NT2/D1 (cell line): ENCODE measurements around the gene PEX16.
"Not testable (repeated sequence)": the region's sequence is repeated elsewhere in the genome, so short reads cannot be mapped to it uniquely, and the experiment has no call there.

Experiments used
- DNase-seq: peaks from one replicate; pipeline ENCODE4 v3.0.0-alpha.2; 2011; ENCODE audit warnings: low read depth, low spot score
- H3K27me3 ChIP-seq: 2 replicates; pipeline ENCODE4 v1.6.0; 2011; ENCODE audit warnings: mild to moderate bottlenecking; ENCODE audit not compliant: insufficient read length, insufficient read depth
- H3K36me3 ChIP-seq: 2 replicates; pipeline ENCODE4 v1.6.1; 2011; ENCODE audit warnings: mild to moderate bottlenecking, low read length, mixed read lengths; ENCODE audit not compliant: insufficient read depth, insufficient read length
- H3K4me1 ChIP-seq: 2 replicates; pipeline ENCODE4 v1.5.1; 2011; ENCODE audit not compliant: insufficient read depth, insufficient read length
- H3K4me3 ChIP-seq: 2 replicates; pipeline ENCODE4 v1.5.1; 2011; ENCODE audit warnings: low read depth; ENCODE audit not compliant: insufficient read length
- H3K9ac ChIP-seq: 2 replicates; pipeline ENCODE4 v1.6.0; 2011; ENCODE audit warnings: low read depth; ENCODE audit not compliant: insufficient read length
- H3K9me3 ChIP-seq: 2 replicates; pipeline ENCODE4 v1.5.1; 2011; ENCODE audit warnings: mild to moderate bottlenecking, low read length; ENCODE audit not compliant: insufficient read depth
- SUZ12 ChIP-seq: IDR thresholded peaks from 2 replicates; pipeline ENCODE4 v1.6.1; 2011; ENCODE audit not compliant: insufficient read length, insufficient read depth; ENCODE audit errors: extremely low read depth
- YY1 ChIP-seq: IDR thresholded peaks from 2 replicates; pipeline ENCODE4 v1.6.1; 2011; ENCODE audit not compliant: insufficient read length, insufficient read depth
- ZNF274 ChIP-seq: IDR thresholded peaks from 2 replicates; pipeline ENCODE4 v1.6.1; 2011; ENCODE audit warnings: mild to moderate bottlenecking, low read depth, low read length

The PEX16 gene

GRCh38 chr11:45905095-45905494, 12.6 kb downstream of the PEX16 start:
- Histone ChIP-seq H3K27me3 (peaks cover 9% of the 10 kb centered on the region), H3K9ac (no peak overlapping the region), H3K4me1 (peaks cover 25% of the 10 kb centered on the region), H3K36me3 (peaks cover 55% of the 10 kb centered on the region), H3K4me3 (no peak overlapping the region), H3K9me3 (no peaks in the 10 kb centered on the region)
- DNase-seq, result no peak
- TF ChIP-seq ZNF274, result no peak
- no peak for TF ChIP-seq SUZ12
- TF ChIP-seq YY1, result no peak

- Histone ChIP-seq H3K9me3 (no peaks in the 10 kb centered on the region), H3K4me3 (no peak overlapping the region), H3K36me3 (peaks cover 48% of the 10 kb centered on the region), H3K27me3 (peaks cover 9% of the 10 kb centered on the region), H3K9ac (no peak overlapping the region), H3K4me1 (peaks cover 25% of the 10 kb centered on the region)
- DNase-seq, result no peak
- no peak for TF ChIP-seq SUZ12
- no peak for TF ChIP-seq ZNF274
- no peak for TF ChIP-seq YY1
Measured at GRCh38 chr11:45904309-45904915, 13.3 kb downstream of the PEX16 start.

- H3K4me3 ChIP-seq, result no peak overlapping the region
- no peaks in the 10 kb centered on the region for H3K9me3 ChIP-seq
- no peak for TF ChIP-seq SUZ12
- TF ChIP-seq YY1, result no peak
- TF ChIP-seq ZNF274, result no peak
- peaks cover 33% of the 10 kb centered on the region for H3K4me1 ChIP-seq
- H3K9ac ChIP-seq, result no peak overlapping the region
- peaks cover 40% of the 10 kb centered on the region for H3K36me3 ChIP-seq
- no peak for DNase-seq
- peaks cover 10% of the 10 kb centered on the region for H3K27me3 ChIP-seq
Measured at GRCh38 chr11:45902452-45903380, 15.0 kb downstream of the PEX16 start.

DNA sequence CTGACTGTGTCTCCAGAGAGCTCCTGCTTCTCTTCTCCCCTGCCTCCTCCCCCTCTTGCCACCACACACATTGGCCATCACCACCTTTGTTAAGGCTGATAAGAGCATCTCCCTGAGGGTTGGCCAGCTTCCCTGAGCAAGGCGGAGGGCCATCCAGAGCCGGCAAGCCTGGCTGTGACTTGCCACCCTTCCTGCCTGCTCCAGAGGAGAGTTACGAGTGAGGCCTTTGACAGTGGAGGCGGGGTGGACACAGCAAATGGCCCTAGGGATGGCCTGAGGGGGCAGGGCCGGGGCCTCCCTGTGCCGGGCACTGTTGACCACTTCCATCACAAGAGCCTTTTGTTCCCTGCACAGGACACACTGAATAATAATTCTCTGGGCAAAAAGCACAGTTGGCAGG, 16.1 kb downstream of the PEX16 start:
- Histone ChIP-seq H3K4me3 (no peak overlapping the region), H3K4me1 (peaks cover 33% of the 10 kb centered on the region), H3K27me3 (peaks cover 19% of the 10 kb centered on the region), H3K36me3 (peaks cover 35% of the 10 kb centered on the region), H3K9me3 (no peaks in the 10 kb centered on the region), H3K9ac (peak overlapping the region; percentile 90)
- TF ChIP-seq SUZ12 (no peak), ZNF274 (no peak), YY1 (no peak)
- no peak for DNase-seq

- DNase-seq, result no peak
- H3K9me3 ChIP-seq, result no peaks in the 10 kb centered on the region
- no peak for TF ChIP-seq YY1
- TF ChIP-seq ZNF274, result no peak
- no peak for TF ChIP-seq SUZ12
- peak overlapping the region; percentile 90 for H3K9ac ChIP-seq
- peak overlapping the region; percentile 85 for H3K4me3 ChIP-seq
- H3K36me3 ChIP-seq, result peaks cover 30% of the 10 kb centered on the region
- H3K27me3 ChIP-seq, result peaks cover 19% of the 10 kb centered on the region
- H3K4me1 ChIP-seq, result peaks cover 35% of the 10 kb centered on the region
Measured at GRCh38 chr11:45900916-45901617, 16.6 kb downstream of the PEX16 start.

GRCh38 chr11:45900175-45900800, 17.4 kb downstream of the PEX16 start:
- H3K9me3 ChIP-seq, DNase-seq: not testable (repeated sequence)
- peaks cover 41% of the 10 kb centered on the region for H3K4me1 ChIP-seq
- peak overlapping the region; percentile 90 for H3K9ac ChIP-seq
- peaks cover 30% of the 10 kb centered on the region for H3K36me3 ChIP-seq
- peak overlapping the region; percentile 85 for H3K4me3 ChIP-seq
- H3K27me3 ChIP-seq, result peaks cover 19% of the 10 kb centered on the region
